VCaP (cell line): ENCODE measurements around the gene ZDHHC6.
A peak's percentile ranks its signal among the peaks of the same experiment; 100 is the strongest.

ENCODE experiments used
- H3K27ac ChIP-seq: fragments of 450-650 bp; 2 replicates; pipeline ENCODE4 v1.5.1; 2017
- TF ChIP-seq, protein P1 (sequence below): fragments of 450-650 bp; conservative IDR thresholded peaks from 2 replicates; pipeline ENCODE4 v1.5.1; 2017; ENCODE audit warnings: mild to moderate bottlenecking, moderate library complexity

ZDHHC6 gene

DNA sequence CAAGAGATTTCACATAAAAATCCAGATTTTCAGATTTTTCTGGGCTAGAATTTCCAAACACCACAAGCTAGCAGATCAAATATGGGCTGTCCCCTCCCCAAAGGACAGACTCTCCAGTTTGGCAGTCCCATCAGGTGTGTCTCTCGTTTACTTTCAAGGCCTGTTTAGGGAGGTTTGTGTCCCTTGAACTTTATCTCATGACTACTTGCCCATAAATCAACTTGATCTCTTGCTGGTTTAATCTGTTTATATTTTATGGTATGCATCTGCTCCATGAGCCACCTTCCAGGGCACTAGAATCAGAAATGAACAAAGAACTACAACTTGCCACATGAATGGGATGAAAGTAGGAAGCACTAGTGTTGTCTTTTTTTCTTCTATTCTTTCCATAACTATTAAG is 5.2 kb downstream of the ZDHHC6 start:
- H3K27ac ChIP-seq, result peak overlapping the region; percentile 26
- TF ChIP-seq, protein P1, sequence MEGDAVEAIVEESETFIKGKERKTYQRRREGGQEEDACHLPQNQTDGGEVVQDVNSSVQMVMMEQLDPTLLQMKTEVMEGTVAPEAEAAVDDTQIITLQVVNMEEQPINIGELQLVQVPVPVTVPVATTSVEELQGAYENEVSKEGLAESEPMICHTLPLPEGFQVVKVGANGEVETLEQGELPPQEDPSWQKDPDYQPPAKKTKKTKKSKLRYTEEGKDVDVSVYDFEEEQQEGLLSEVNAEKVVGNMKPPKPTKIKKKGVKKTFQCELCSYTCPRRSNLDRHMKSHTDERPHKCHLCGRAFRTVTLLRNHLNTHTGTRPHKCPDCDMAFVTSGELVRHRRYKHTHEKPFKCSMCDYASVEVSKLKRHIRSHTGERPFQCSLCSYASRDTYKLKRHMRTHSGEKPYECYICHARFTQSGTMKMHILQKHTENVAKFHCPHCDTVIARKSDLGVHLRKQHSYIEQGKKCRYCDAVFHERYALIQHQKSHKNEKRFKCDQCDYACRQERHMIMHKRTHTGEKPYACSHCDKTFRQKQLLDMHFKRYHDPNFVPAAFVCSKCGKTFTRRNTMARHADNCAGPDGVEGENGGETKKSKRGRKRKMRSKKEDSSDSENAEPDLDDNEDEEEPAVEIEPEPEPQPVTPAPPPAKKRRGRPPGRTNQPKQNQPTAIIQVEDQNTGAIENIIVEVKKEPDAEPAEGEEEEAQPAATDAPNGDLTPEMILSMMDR, result no peak

DNA sequence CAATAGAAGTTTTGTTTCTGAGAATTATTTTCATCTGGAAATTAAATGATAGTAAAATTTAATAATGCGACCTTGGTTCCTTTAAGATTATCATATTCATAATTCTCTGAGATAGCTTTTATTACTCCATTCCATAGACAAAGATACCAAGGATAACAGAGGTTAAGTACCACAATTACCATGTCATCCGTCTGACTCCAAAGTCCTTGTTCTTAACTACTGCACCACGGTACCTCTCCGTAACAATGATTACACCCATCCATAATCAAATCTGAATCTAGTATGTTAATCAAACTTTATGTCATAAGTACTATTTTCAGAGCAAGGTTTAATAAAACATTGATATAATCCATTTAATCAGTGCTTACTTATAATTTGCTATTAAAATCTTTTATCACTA is 8.4 kb downstream of the ZDHHC6 start:
- H3K27ac ChIP-seq, result no peak overlapping the region
- TF ChIP-seq, protein P1, result no peak

DNA sequence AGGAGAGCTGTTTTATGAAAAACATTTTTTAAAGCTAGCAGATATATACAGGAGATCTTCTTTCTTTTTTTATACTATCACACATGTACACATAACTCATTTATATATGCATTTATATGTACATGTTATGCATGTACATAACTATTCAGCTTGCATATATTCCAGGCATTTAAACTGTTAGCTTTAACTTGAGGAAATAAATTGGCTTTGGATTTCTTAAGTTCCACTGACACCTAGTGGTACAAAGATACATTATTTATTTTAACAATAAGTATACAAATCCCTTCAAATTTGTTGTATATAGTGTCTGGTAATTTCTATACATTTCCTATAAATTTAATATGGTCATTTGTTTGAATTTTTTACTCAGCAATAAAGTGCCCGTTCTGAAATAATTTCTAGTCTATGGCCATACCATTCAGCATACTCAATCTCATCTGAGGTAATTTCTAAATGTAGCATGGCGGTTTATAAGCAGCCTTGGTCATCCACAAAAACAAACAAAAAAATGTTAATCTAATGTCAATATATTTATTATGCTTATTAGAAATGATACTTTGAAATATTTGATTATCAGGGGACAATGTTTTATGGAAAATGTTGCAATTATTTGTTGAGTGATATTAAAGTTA is 11.6 kb downstream of the ZDHHC6 start:
- H3K27ac ChIP-seq, result no peak overlapping the region; the same call in 1 of the 2 replicates

DNA sequence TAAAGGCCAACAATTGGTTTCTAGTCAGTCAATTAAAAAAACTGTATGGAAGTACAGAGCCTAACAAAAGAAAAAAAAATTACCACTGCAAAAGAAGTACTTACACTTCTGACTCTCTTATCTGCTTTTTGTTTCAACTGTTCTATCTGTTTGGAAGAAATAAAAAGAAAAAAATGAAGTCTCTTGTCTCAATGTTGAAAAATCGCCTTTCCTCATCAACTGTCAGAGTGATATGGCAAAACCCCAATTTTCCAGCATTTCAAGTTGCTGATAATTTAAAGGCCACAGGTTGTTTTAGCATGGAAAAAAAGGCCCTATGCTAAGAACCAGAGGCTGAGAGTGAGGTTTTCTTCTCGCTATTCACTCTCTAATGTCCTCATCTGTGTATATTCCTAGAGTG is 13.6 kb downstream of the ZDHHC6 start:
- TF ChIP-seq, protein P1, result no peak
- H3K27ac ChIP-seq, result no peak overlapping the region

More for the DNA sequence above, 11.6 kb downstream of the ZDHHC6 start:
- TF ChIP-seq, protein P1, result peak; percentile 66

DNA sequence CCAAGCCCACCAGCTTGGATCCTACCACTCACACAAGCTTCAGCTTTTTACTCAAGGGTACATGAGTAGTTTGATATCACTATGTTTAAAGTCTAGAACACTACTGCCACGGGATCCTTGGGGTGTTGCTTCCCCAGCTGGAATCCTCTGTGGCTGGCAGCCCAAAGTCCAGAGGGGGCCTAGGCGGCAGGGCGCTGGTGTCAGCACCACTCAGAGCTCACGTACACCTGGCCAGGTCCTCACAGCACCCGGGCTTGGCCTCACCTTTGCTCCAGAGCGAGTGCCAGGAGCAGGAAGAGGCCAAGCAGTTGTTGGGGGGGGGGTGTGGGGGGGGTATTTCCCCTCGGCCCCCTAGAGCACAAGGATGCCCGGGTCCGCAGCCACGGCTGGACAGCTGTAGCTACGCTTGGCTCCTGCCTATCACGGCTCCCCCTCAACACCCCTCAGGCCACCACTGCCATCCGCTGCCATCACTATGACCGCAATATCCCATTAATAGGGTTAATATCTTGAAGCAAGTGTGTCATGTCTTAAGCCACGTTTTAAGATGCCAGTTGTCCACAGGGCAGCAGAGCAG is 17.0 kb downstream of the ZDHHC6 start:
- H3K27ac ChIP-seq, result peak overlapping the region; percentile 7; the same call in 1 of the 2 replicates
- TF ChIP-seq, protein P1, result no peak

DNA sequence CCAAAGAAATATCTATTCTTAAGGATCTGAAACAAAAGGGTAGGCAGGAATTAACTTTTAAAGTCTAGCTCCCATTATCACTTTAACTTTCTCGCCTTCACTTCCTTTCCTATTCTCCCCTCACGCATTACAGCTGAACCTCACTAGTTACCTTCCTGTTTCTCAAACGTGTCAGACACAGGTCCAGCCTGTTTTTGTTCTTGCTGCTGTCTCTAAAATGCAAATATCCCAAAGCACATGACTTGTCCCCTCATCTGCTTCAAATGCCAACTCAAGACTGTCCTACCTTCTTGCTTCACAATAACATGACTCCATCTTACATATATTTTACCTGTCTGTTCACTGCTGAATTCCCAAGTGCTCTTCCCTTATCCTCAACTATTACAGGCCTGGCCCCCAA is 17.6 kb downstream of the ZDHHC6 start:
- TF ChIP-seq, protein P1, result no peak
- H3K27ac ChIP-seq, result peak overlapping the region; percentile 7; the same call in 1 of the 2 replicates

DNA sequence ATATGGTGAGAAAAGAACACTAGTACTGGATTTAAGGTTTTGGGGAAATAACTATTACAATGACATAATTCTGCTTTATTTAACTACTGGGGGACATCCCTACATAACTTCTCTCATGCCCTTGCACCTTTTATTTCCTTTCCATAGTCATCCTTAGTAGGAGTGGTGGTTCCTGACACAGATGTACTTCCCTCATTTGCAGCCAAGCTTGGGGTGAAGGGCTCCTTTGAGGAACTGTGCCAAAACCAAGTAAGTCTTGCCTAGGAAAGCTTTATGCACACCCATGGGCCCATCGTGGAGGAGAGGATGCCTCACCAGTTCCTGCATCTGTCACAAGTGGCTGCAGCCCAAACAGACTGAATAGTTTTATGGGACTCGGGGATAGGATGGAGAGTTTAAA is 20.6 kb downstream of the ZDHHC6 start:
- H3K27ac ChIP-seq, result no peak overlapping the region
- TF ChIP-seq, protein P1, result no peak
